Karpas-422 (cell line): ENCODE data around the gene CYSLTR2. TPM values are rescaled to one million over a fixed set of nuclear protein-coding genes. Genes with fewer than 3 reads are reported as not detected.

Experiments
- DNase-seq: peaks from one replicate; pipeline ENCODE4 v3.0.0-alpha.2; 2015
- H2AFZ ChIP-seq: fragments of 200-600 bp; sonication (generic); 2 replicates; pipeline ENCODE4 v1.6.1; 2014; ENCODE audit warnings: antibody characterized with exemption, low read length, mixed read lengths
- H3K27ac ChIP-seq: fragments of 200-600 bp; sonication (generic); 2 replicates; pipeline ENCODE4 v1.5.1; 2014; ENCODE audit warnings: mild to moderate bottlenecking, low read length, moderate library complexity
- H3K27me3 ChIP-seq: fragments of 200-600 bp; sonication (generic); 2 replicates; pipeline ENCODE4 v1.6.1; 2014; ENCODE audit warnings: low read length, mixed read lengths
- H3K36me3 ChIP-seq: fragments of 200-600 bp; sonication (generic); 2 replicates; pipeline ENCODE4 v1.6.1; 2014; ENCODE audit warnings: low read length, mixed read lengths; ENCODE audit not compliant: insufficient read depth
- H3K4me1 ChIP-seq: fragments of 200-600 bp; sonication (generic); 2 replicates; pipeline ENCODE4 v1.6.1; 2014; ENCODE audit warnings: mild to moderate bottlenecking, low read length, mixed read lengths
- H3K4me2 ChIP-seq: fragments of 200-600 bp; sonication (generic); 2 replicates; pipeline ENCODE4 v1.6.1; 2014; ENCODE audit warnings: low read length, low read depth, mild to moderate bottlenecking; ENCODE audit not compliant: poor library complexity, severe bottlenecking
- H3K4me3 ChIP-seq: fragments of 200-600 bp; sonication (generic); 2 replicates; pipeline ENCODE4 v1.5.1; 2014; ENCODE audit warnings: mild to moderate bottlenecking, antibody characterized with exemption, low read length, mixed read lengths
- H3K79me2 ChIP-seq: fragments of 200-600 bp; sonication (generic); 2 replicates; pipeline ENCODE4 v1.6.1; 2014; ENCODE audit warnings: mild to moderate bottlenecking, low read length, mixed read lengths
- H3K9ac ChIP-seq: fragments of 200-600 bp; sonication (generic); 2 replicates; pipeline ENCODE4 v1.6.0; 2014; ENCODE audit warnings: low read length
- H3K9me2 ChIP-seq: fragments of 200-600 bp; sonication (generic), shearing (Covaris generic); replicated peaks from 2 replicates; pipeline ENCODE4 v1.6.0; 2014; ENCODE audit warnings: mild to moderate bottlenecking, low read length, moderate library complexity; ENCODE audit not compliant: insufficient read depth
- H3K9me3 ChIP-seq: fragments of 300-700, 200-600 bp; sonication (generic); 2 replicates; pipeline ENCODE4 v1.6.1; 2014; ENCODE audit warnings: low read length, mixed read lengths
- H4K20me1 ChIP-seq: fragments of 200-600 bp; sonication (generic); 2 replicates; pipeline ENCODE4 v1.6.1; 2014; ENCODE audit warnings: mild to moderate bottlenecking, antibody characterized with exemption, low read length, low read depth; ENCODE audit not compliant: insufficient read depth
- total RNA-seq: library from RNA; depleted of rRNA; stranded (reverse); fragments of >200 nt; shearing (Covaris generic); gene quantifications from 2 replicates; pipeline ENCODE4 v1.2.3, GENCODE V29; 2014; ENCODE audit warnings: low replicate concordance

CYSLTR2 gene
- total RNA-seq, 1 experiment from 2014 or later: not detected

- Histone ChIP-seq H3K9me2 (no peaks in the 10 kb centered on the region), H3K9ac (no peak overlapping the region), H3K79me2 (no peaks in the 10 kb centered on the region), H3K9me3 (peaks cover 3% of the 10 kb centered on the region; the same call in 1 of the 2 replicates), H3K27me3 (0 out of 2 replicates have a peak, but pooled peaks cover 2% of the 10 kb centered on the region), H3K27ac (no peak overlapping the region), H3K4me1 (no peaks in the 10 kb centered on the region), H4K20me1 (no peaks in the 10 kb centered on the region), H3K36me3 (no peaks in the 10 kb centered on the region), H3K4me2 (no peak overlapping the region), H3K4me3 (no peak overlapping the region), H2AFZ (no peak overlapping the region)
- no peak for DNase-seq
Observed at GRCh38 chr13:48626726-48627451, 26.8 kb upstream of the CYSLTR2 start.

- H4K20me1 ChIP-seq: no peaks in the 10 kb centered on the region
- H3K36me3 ChIP-seq: no peaks in the 10 kb centered on the region
- H3K4me3 ChIP-seq: no peak overlapping the region
- H3K27me3 ChIP-seq: no peaks in the 10 kb centered on the region
- H3K27ac ChIP-seq: no peak overlapping the region
- H2AFZ ChIP-seq: no peak overlapping the region
- no peaks in the 10 kb centered on the region for H3K9me2 ChIP-seq
- H3K4me2 ChIP-seq: no peak overlapping the region
- no peaks in the 10 kb centered on the region for H3K79me2 ChIP-seq
- no peaks in the 10 kb centered on the region for H3K9me3 ChIP-seq
- H3K4me1 ChIP-seq: no peaks in the 10 kb centered on the region
- DNase-seq: no peak
- H3K9ac ChIP-seq: no peak overlapping the region
Observed at GRCh38 chr13:48629277-48629676, 24.5 kb upstream of the CYSLTR2 start.

GRCh38 chr13:48630291-48630690, 23.4 kb upstream of the CYSLTR2 start:
- H3K36me3 ChIP-seq: no peaks in the 10 kb centered on the region
- no peaks in the 10 kb centered on the region for H3K4me1 ChIP-seq
- no peaks in the 10 kb centered on the region for H4K20me1 ChIP-seq
- no peak for DNase-seq
- H3K9ac ChIP-seq: no peak overlapping the region
- no peak overlapping the region for H3K27ac ChIP-seq
- no peak overlapping the region for H3K4me3 ChIP-seq
- no peak overlapping the region for H2AFZ ChIP-seq
- H3K79me2 ChIP-seq: no peaks in the 10 kb centered on the region
- H3K9me3 ChIP-seq: peaks cover 3% of the 10 kb centered on the region; the same call in 1 of the 2 replicates
- no peaks in the 10 kb centered on the region for H3K27me3 ChIP-seq
- no peaks in the 10 kb centered on the region for H3K9me2 ChIP-seq
- no peak overlapping the region for H3K4me2 ChIP-seq

- Histone ChIP-seq H3K4me3 (no peak overlapping the region), H3K79me2 (no peaks in the 10 kb centered on the region), H3K4me2 (no peak overlapping the region), H3K9me2 (no peaks in the 10 kb centered on the region), H2AFZ (no peak overlapping the region), H3K36me3 (no peaks in the 10 kb centered on the region), H3K27ac (no peak overlapping the region), H3K27me3 (no peaks in the 10 kb centered on the region), H3K9me3 (peaks cover 3% of the 10 kb centered on the region; the same call in 1 of the 2 replicates), H3K9ac (no peak overlapping the region), H3K4me1 (no peaks in the 10 kb centered on the region), H4K20me1 (no peaks in the 10 kb centered on the region)
- no peak for DNase-seq
Observed at GRCh38 chr13:48630773-48631172, 23.0 kb upstream of the CYSLTR2 start.

DNA sequence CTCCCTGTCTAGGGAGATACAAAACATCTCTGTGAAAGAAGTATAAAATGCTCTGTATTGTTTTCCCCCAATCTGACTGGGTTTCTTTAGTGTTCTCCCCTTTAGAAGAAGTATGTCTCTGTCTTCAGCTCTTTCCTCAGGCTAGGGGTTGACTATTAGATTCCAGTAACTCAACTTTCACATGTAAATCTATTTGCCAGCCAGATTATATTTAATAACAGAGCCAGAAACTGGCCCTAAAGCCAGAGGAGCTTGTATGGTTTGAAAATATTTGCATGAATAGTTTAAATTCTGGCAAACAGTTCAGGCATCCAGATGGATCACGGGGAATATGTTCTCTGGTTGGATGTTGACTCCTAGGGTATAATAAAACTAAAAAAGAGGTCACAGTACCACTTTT, 22.3 kb upstream of the CYSLTR2 start:
- DNase-seq: no peak
- no peaks in the 10 kb centered on the region for H3K4me1 ChIP-seq
- H3K9me2 ChIP-seq: no peaks in the 10 kb centered on the region
- H3K27ac ChIP-seq: no peak overlapping the region
- H3K36me3 ChIP-seq: no peaks in the 10 kb centered on the region
- H3K4me2 ChIP-seq: no peak overlapping the region
- no peak overlapping the region for H3K4me3 ChIP-seq
- no peaks in the 10 kb centered on the region for H4K20me1 ChIP-seq
- peaks cover 3% of the 10 kb centered on the region; the same call in 1 of the 2 replicates for H3K9me3 ChIP-seq
- H2AFZ ChIP-seq: no peak overlapping the region
- H3K27me3 ChIP-seq: no peaks in the 10 kb centered on the region
- no peak overlapping the region for H3K9ac ChIP-seq
- H3K79me2 ChIP-seq: no peaks in the 10 kb centered on the region

DNA sequence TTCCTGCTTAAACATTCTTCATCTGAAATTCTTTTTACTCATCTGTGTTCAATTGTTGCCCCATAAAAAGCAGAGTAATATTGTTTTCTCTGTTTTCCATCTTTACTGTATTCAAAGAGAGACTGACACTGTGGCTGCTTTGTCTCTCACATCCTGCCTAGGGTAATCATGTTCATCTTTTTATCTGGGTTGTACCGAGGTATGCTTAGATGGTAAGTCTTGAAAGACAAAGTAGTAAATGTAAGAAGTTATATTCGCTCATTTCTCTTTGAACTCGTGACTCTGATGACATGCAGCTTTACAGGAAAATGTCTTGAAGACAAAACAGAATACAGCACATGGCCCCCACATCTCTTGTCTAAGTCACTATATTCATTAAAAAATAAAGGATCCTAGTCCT, 20.0 kb upstream of the CYSLTR2 start:
- Histone ChIP-seq H3K27me3 (no peaks in the 10 kb centered on the region), H4K20me1 (no peaks in the 10 kb centered on the region), H3K36me3 (no peaks in the 10 kb centered on the region), H3K4me2 (no peak overlapping the region), H3K9me2 (no peaks in the 10 kb centered on the region), H3K27ac (no peak overlapping the region), H3K9me3 (peaks cover 3% of the 10 kb centered on the region; the same call in 1 of the 2 replicates), H3K4me3 (no peak overlapping the region), H3K4me1 (no peaks in the 10 kb centered on the region), H3K79me2 (no peaks in the 10 kb centered on the region), H3K9ac (no peak overlapping the region), H2AFZ (no peak overlapping the region)
- no peak for DNase-seq

DNA sequence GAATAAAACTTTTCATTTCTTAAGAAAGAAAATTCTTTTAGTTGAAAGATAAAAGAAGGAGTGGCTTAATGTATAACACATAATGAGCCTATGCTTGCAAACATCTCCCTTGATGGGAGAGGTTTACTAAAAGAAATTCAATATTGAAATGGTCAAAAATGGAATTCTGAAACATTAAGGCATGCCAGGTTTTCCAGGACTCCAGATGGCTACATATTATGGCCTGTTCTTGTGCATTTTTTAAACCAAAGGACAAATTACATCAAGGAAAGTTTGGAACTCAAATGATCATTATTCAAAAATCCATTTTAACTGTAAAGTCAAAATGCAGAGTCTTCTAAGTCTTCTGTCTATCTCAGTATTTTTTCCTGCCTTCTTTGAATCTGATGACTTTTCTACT, 19.1 kb upstream of the CYSLTR2 start:
- Histone ChIP-seq H3K27me3 (no peaks in the 10 kb centered on the region), H2AFZ (no peak overlapping the region), H4K20me1 (no peaks in the 10 kb centered on the region), H3K36me3 (no peaks in the 10 kb centered on the region), H3K4me3 (no peak overlapping the region), H3K9ac (no peak overlapping the region), H3K27ac (no peak overlapping the region), H3K79me2 (no peaks in the 10 kb centered on the region), H3K4me1 (no peaks in the 10 kb centered on the region), H3K9me3 (peaks cover 3% of the 10 kb centered on the region; the same call in 1 of the 2 replicates), H3K4me2 (no peak overlapping the region), H3K9me2 (no peaks in the 10 kb centered on the region)
- no peak for DNase-seq

- Histone ChIP-seq H3K4me2 (no peak overlapping the region), H3K4me3 (no peak overlapping the region), H3K36me3 (no peaks in the 10 kb centered on the region), H3K79me2 (no peaks in the 10 kb centered on the region), H3K27me3 (no peaks in the 10 kb centered on the region), H2AFZ (no peak overlapping the region), H3K9me3 (peaks cover 3% of the 10 kb centered on the region; the same call in 1 of the 2 replicates), H3K27ac (no peak overlapping the region), H4K20me1 (no peaks in the 10 kb centered on the region), H3K9me2 (no peaks in the 10 kb centered on the region), H3K4me1 (no peaks in the 10 kb centered on the region), H3K9ac (no peak overlapping the region)
- DNase-seq: no peak
Observed at GRCh38 chr13:48635478-48635877, 18.3 kb upstream of the CYSLTR2 start.
